Suprapubic skin (tissue), 4 donors: ENCODE results near the gene NRG3.

Source experiments
- CTCF ChIP-seq, 2 donors: fragments of 200-600 bp in 1 of 2; fragments of 450-650 bp in 1 of 2; sonication (generic) in 1 of 2; IDR thresholded peaks; one replicate each; pipeline ENCODE4 v1.5.1; 2016 to 2019; ENCODE audit warnings: antibody characterized with exemption in 2 of 2, mild to moderate bottlenecking in 1 of 2, moderate library complexity in 1 of 2
- EP300 ChIP-seq: sonication (generic); formaldehyde crosslinking; IDR thresholded peaks from one replicate; pipeline ENCODE4 v1.6.1; 2017; ENCODE audit warnings: antibody characterized with exemption
- POLR2A ChIP-seq, 2 donors: fragments of 450-650 bp; IDR thresholded peaks; one replicate each; pipeline ENCODE4 v1.6.1; 2017; ENCODE audit warnings: antibody characterized with exemption in 2 of 2, mild to moderate bottlenecking in 2 of 2, moderate library complexity in 2 of 2
- POLR2AphosphoS5 ChIP-seq, 3 donors: sonication (generic); formaldehyde crosslinking; IDR thresholded peaks; one replicate each; pipeline ENCODE4 v1.6.1; 2017; ENCODE audit warnings: antibody characterized with exemption in 3 of 3

- TF ChIP-seq CTCF (IDR thresholded peaks at IDR 0.05) (no peak), POLR2AphosphoS5 (IDR thresholded peaks at IDR 0.05) (no peak), POLR2A (IDR thresholded peaks at IDR 0.05) (no peak), EP300 (no peak)
These were observed 433.6 kb downstream of the NRG3 start for GRCh38 chr10:82308641-82309040.
